Stimulated activated CD4-positive, alpha-beta T cell treated with anti-CD3 and anti-CD28 coated beads, Interleukin-15, amount 100 ng/mL, for 1 hour (primary cell): Measurements from ENCODE around the gene CRIP1.

Experiments used
- DNase-seq, 2 donors: peaks; one replicate each; pipeline ENCODE4 v3.0.0-alpha.2; 2020; ENCODE audit warnings: low read depth in 1 of 2, low spot score in 1 of 2

The CRIP1 gene

DNA sequence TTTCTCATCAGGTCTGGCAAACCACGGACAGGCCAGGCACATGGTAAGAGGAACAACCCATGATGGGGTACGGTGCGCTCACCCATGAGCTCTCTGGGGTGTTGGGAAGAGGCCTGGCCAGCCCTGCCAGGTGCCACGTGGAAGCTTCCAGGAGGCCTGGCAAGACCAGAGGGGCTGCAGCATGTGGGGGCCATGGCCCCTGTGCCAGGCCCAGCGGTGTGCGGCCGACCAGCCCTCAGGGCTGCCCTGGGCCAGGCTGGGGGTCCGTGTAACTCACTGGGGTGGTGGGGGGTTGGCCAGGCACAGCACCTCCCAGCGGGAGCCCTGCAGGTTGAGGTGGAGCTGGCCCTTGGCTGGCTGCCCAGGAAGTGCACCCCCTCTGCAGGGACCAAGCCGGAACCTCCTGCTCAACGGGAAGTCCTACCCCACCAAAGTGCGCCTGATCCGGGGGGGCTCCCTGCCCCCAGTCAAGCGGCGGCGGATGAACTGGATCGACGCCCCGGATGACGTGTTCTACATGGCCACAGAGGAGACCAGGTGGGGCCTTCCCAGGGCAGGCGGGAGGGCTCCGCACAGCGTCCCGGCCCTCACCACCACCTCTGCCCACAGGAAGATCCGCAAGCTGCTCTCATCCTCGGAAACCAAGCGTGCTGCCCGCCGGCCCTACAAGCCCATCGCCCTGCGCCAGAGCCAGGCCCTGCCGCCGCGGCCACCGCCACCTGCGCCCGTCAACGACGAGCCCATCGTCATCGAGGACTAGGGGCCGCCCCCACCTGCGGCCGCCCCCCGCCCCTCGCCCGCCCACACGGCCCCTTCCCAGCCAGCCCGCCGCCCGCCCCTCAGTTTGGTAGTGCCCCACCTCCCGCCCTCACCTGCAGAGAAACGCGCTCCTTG lies 17.0 kb upstream of the CRIP1 start:
- no peak for DNase-seq

GRCh38 chr14:105470350-105471296 lies 16.1 kb upstream of the CRIP1 start:
- no peak for DNase-seq

GRCh38 chr14:105471297-105471821 lies 15.3 kb upstream of the CRIP1 start:
- DNase-seq, result no peak

- DNase-seq, result no peak
Measured at GRCh38 chr14:105471823-105472485, 14.7 kb upstream of the CRIP1 start.

DNA sequence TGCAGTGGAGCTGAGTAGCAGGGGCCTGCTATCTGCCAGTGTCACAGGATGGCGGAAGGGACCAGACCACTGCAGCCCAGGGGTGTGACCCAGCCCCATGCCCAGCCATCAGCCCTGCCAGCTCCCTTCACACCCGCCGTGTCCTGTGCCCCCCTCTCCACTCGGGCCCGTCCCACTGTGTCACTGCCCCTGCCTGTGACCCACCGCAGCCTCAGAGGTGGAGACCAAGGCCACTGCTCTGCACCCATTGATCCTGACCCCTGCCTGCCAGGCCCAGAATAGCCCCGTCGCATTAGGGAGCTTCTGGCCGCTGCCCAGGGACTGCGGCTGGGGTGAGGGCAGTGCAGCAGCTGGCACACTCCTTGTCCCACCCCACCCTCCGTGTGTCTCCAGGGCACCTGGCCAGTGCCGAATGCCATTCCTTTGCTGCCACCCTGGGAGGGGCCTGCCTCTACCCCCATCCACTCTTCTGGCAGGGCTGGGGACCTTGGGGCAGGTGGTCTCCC lies 14.1 kb upstream of the CRIP1 start:
- no peak for DNase-seq

GRCh38 chr14:105473033-105473676 lies 13.5 kb upstream of the CRIP1 start:
- DNase-seq, result no peak

GRCh38 chr14:105473677-105474482 lies 12.8 kb upstream of the CRIP1 start:
- peak; percentile 47 to 50 for DNase-seq

DNA sequence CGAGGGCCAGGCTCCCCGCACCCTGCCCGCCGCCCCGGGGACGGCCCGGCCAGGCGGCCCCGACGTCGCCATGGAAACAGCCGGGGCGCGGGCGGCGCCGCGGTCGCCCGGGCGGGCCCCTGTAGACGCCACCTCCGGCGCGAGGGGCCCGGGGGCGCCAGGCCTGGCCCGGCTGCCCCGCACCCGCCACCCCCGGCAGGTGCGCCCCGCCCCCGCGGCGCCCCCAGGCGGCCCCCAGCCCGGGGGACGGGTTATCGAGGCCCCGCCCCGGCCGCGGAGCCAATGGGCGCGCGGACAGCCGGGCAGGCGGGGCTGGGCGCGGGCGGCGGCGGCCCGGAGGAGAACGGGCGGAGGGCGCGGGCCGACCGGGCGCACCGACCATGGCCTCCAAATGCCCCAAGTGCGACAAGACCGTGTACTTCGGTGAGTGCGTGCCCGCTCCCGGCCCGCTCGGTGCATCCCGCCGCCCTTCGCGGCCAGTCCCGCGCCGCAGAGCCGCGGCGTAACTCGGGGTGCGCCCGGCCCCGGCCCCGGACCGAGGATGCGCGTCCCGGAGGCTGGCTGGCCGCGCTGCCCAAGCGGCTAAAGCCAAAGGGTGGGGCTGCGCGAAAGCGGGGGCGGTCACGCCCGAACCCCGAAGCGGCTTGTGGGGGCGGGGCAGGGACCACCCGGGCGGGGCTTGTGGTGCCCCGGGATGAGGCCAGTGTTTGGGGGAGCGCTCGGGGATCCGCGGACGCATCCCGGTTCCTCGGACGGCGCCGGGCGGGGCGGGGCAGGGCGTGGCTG lies 12.0 kb upstream of the CRIP1 start, which contains the start of gene CRIP2:
Gene CRIP2, plus strand, starts transcription at position 339 of the 786 bp plus-strand sequence. Its CDS starts 42 bp downstream, at position 381.
- DNase-seq, result no peak

- no peak for DNase-seq
Measured at GRCh38 chr14:105475269-105476096, 11.2 kb upstream of the CRIP1 start.

DNA sequence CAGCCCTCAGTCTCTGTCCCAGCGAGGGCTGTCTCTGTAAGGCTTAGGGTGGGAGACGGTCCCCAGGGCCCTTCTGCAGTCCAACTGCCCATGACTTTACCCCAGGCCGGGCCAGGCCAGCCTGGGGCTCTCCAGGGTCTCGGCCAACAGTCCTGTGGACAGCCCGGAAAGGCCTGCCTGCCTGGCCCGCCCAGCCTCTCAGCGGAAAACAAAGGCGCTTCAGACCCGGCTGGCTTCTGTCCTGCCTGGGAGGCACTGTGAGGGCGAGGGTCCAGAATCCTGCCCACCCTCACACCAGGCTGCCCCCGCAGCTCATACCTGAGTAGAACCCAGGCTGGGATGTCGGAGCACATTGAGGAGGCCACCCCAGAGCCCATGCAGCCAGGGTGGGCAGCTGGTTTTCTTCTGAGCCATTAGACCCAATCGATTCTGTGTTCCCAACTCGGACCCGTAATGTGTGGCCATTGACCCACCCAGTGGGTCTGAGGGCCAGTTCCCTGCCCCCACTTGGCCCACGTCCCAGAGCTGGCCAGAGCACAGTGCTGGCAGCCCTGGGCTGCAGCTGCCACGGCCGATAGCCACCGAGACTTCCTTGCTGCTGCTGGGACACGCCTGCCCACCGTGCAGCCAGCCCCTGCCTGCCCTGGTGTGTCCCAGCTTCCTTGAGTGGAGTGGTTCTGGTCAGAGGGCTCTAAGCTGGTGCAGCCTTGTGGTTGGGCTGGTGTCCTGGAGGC lies 10.4 kb upstream of the CRIP1 start:
- DNase-seq, result no peak

- DNase-seq, result no peak
Measured at GRCh38 chr14:105476831-105477659, 9.6 kb upstream of the CRIP1 start.

GRCh38 chr14:105477660-105478397 lies 8.9 kb upstream of the CRIP1 start:
- DNase-seq, result no peak

DNA sequence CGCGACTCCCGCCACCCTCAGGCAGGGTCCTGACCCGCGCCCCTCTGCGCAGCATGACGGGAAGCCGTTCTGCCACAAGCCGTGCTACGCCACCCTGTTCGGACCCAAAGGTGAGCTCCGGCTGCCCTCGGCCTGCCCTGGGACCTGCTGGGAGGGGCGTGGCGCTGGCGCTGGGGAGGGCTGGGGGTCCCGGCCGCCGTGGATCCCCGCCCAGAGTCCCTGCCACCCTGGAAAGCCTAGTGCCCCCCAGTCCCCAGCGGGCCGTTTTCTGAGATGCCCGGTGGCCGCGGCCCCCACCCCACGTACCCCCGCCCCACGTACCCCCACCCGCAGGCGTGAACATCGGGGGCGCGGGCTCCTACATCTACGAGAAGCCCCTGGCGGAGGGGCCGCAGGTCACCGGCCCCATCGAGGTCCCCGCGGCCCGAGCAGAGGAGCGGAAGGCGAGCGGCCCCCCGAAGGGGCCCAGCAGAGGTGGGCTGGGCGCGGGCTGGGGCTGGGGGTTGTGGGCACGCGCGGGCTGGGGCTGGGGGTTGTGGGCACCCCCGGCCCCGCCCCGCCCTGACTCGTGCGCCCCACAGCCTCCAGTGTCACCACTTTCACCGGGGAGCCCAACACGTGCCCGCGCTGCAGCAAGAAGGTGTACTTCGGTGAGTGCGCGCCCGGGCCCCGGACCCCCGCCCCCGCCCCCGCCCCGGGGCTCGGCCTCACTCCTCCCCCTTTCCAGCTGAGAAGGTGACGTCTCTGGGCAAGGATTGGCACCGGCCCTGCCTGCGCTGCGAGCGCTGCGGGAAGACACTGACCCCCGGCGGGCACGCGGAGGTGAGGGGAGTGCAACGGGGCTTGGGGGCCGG lies 8.1 kb upstream of the CRIP1 start:
- no peak for DNase-seq

DNA sequence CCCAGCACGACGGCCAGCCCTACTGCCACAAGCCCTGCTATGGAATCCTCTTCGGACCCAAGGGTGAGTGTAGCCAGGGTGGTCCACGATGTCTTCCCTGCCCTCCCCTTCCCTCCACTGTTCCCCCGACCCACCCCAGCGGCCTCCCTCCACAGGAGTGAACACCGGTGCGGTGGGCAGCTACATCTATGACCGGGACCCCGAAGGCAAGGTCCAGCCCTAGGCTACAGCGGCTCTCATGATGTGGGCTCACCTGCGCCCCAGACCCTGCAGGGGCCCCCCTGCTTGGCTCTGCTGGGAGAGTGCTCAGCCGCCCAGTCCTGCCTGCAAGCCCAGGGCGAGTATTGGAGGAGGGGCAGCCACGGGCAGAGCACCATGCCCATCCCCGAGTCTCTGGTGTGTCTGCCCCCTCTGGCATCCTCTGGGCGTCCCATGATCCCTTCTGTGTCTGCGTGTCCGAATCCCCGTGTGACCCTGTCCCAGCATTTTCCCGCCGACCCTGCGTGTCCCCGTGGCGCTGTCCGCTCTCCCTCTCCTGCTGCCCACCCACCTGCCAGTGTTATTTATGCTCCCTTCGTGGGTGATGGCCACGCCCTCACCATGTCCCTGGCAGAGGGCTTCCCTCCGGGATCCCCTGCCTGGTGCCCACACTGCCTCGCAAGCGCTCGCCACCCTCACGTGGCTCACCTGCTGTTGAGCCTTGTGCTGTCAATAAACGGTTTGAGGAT lies 7.1 kb upstream of the CRIP1 start:
- no peak for DNase-seq
